ENCODE results near the gene SYCP3. TPM values are rescaled to one million over a fixed set of nuclear protein-coding genes. Genes with fewer than 3 reads are reported as not detected.

Gene SYCP3
- 1.3 TPM for total RNA-seq

DNA sequence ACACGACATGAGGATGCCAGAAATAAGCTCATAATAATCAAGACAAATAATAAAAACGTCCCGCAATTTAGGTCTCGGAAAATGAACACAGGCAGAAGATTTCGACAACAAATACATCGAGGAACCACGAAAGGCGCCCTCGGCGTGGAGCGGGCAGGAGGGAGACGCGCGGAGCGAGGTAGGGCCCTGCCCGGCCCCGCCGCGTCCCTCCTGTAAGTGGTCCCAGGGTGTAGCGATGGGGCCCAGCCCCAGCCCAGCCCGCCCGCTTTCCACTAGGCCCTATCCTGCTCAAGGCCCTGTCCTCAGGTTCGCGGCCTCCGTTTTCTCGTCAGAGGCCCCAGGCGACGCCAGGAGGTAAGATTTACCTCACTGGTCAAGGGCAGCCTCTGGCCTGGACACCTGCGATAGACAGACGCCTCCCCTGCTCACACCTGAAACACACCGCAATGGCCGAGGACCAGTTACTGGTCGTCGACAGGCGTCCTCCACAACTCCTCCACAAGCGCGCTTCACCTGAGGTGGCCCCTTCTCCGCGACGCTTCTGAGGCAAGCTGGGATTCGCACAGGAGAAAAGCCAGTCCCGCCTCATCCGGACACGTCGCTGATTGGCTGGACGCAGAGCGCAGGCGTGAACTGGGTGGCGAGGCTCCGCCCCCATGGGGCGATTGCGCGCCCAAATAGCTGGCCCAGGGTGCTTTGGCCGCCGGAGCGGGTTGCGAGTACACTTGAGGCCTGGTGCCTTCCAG is at the start of gene SYCP3:
Gene SYCP3 (minus strand): TSS at position 543 of the 746 bp plus-strand sequence. CDS start 1,527 bp downstream, outside the sequence.

GRCh38 chr12:101697197-101697929 is 41.9 kb downstream of the SYCP3 start, which contains the start of gene CHPT1:
TSS of gene CHPT1 (plus strand) at chr12:101697640. CDS start at chr12:101697862, 222 bp downstream.

Small RNA genes within 50 kb of the gene (small RNA-seq; reads per million reads assigned to genes)
- not detected for gene RNA5SP368 (ENCODE audit: low replicate concordance)
- gene RNU6-101P (ENCODE audit: low replicate concordance): not detected
- not detected for gene RNY1P16 (ENCODE audit: low replicate concordance)

Other genes starting within 250 kb of the SYCP3 start
- 1.3 TPM for gene MYBPC1, start 144.5 kb downstream of the SYCP3 start, total RNA-seq
- 44.8 TPM for gene CHPT1, start 41.8 kb downstream of the SYCP3 start, total RNA-seq
- gene GNPTAB, start 91.5 kb upstream of the SYCP3 start, total RNA-seq: 206 TPM
- gene DRAM1, start 138.1 kb upstream of the SYCP3 start, total RNA-seq: 0.94 TPM

All from parietal lobe (tissue), 2 donors.